HG03469 (cell line): Measurements from ENCODE around the gene E2F4.
A peak's percentile ranks its signal among the peaks of the same experiment; 100 is the strongest.

Experiments
- ATAC-seq: cut with Tn5 transposase; IDR thresholded peaks from one replicate; pipeline ENCODE4 v1.9.1; 2021; ENCODE audit warnings: mild to moderate bottlenecking, moderate library complexity, moderate number of reproducible peaks; ENCODE audit not compliant: unreplicated experiment

Gene E2F4

GRCh38 chr16:67191995-67192681 lies at the start of gene E2F4:
Gene E2F4, plus strand, starts transcription at chr16:67192155. Its CDS starts 73 bp downstream, at chr16:67192228.
- ATAC-seq, result peak; percentile 66

- ATAC-seq, result no peak
These were observed 49.6 kb upstream of the E2F4 start for GRCh38 chr16:67142342-67142741.

GRCh38 chr16:67144943-67145342 lies 47.0 kb upstream of the E2F4 start:
- ATAC-seq, result no peak

GRCh38 chr16:67145746-67146145 lies 46.2 kb upstream of the E2F4 start:
- no peak for ATAC-seq

- ATAC-seq, result no peak
These were observed 45.2 kb upstream of the E2F4 start for GRCh38 chr16:67146523-67147357.

- no peak for ATAC-seq
These were observed 44.4 kb upstream of the E2F4 start for GRCh38 chr16:67147437-67148140.

GRCh38 chr16:67148221-67148620 lies 43.7 kb upstream of the E2F4 start:
- ATAC-seq, result no peak

- ATAC-seq, result no peak
These were observed 43.2 kb upstream of the E2F4 start for GRCh38 chr16:67148656-67149275.

GRCh38 chr16:67149276-67150046 lies 42.5 kb upstream of the E2F4 start:
- no peak for ATAC-seq

- ATAC-seq, result no peak
These were observed 41.7 kb upstream of the E2F4 start for GRCh38 chr16:67150047-67150832.

- ATAC-seq, result no peak
These were observed 41.0 kb upstream of the E2F4 start, which contains the start of gene B3GNT9 for GRCh38 chr16:67150833-67151396. Gene B3GNT9, minus strand, starts transcription at chr16:67150998. Its CDS starts 513 bp downstream, at chr16:67150485.

- ATAC-seq, result no peak
These were observed 40.4 kb upstream of the E2F4 start for GRCh38 chr16:67151431-67152097.

- no peak for ATAC-seq
These were observed 37.2 kb upstream of the E2F4 start for GRCh38 chr16:67154578-67155294.

GRCh38 chr16:67155295-67156142 lies 36.4 kb upstream of the E2F4 start:
- no peak for ATAC-seq

- ATAC-seq, result no peak
These were observed 35.7 kb upstream of the E2F4 start for GRCh38 chr16:67156143-67156844.

- no peak for ATAC-seq
These were observed 34.7 kb upstream of the E2F4 start for GRCh38 chr16:67157106-67157748.
